Fibroblast of skin of left biceps (primary cell): ENCODE measurements around the gene WBP2.
"Not testable (repeated sequence)": the region's sequence is repeated elsewhere in the genome, so short reads cannot be mapped to it uniquely, and the experiment has no call there.

ENCODE experiments used
- DNase-seq, 2 experiments: peaks; one replicate each; pipeline ENCODE4 v3.0.0-alpha.2; 2013; ENCODE audit warnings: low read depth in 2 of 2

WBP2 gene

DNA sequence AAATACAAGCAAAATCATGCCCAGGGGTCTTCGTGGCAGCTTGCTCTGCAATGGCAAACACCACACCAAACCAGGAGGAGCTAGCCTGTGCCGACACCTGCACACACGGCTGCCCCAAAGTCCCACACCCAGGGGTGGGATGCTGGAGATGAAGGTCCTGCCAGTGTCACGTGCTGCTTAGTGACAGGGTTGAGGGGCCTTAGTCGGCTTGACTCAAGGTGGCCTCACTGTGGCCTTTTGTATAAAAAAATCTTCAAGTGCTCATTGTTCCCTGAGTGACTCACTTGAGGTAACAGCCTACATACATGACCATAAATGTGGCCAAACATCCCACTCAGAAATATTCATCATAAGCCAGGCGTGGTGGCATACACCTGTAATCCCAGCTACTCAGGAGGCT is 34.3 kb upstream of the WBP2 start:
- DNase-seq: no peak

DNA sequence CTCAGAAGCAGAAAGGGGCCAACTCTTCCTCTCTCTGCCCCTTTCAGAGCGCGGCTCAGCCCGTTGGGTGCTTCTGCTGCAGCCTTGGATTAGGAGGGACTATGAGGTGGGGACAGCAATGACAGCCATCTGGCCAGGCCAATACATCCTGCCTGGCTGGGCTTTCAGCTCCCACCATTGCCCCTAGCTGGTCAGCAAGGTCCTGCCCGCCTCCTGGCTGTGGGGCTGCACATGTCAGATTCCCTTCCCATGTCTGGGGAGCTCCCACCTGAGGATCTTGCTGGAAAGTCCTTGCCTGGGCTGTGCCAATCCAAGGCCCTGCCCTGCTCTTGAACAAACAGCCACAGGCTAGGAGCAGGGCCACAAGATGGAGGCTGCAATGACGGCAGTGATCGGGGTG is 33.3 kb upstream of the WBP2 start:
- no peak for DNase-seq

DNA sequence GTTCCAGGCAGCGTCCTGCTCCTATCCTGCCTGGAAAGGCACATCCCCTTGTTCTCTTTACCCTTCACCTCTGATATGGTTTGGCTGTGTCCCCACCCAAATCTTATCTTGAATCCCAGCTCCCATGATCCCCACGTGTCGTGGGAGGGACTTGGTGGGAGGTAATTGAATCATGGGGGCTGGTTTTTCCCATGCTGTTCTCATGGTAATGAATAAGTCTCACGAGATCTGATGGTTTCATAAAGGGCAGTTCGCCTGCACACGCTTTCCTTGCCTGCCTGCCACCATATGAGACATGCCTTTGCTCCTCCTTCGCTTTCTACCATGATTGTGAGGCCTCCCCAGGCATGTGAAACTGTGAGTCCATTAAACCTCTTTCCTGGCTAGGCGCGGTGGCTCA is 30.7 kb upstream of the WBP2 start:
- DNase-seq: not testable (repeated sequence)

DNA sequence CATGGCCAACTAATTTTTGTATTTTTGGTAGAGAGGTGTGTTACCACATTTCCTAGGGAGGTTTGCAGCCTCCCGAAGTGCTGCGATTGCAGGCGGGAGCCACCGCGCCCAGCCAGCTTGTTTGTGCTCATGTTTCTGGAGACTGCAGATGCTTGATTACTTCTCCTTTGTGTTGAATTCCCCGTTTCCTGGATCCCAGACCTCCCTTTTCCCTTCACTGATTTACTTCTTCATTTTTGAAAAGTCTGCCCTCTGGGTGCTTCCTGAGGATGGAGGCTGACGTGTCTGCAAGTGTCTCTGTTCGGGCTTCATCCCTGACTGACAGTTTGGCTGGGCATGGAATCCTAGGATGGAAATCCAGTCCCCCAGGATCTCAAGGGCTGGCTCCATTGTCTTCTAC is 30.3 kb upstream of the WBP2 start:
- DNase-seq: no peak

DNA sequence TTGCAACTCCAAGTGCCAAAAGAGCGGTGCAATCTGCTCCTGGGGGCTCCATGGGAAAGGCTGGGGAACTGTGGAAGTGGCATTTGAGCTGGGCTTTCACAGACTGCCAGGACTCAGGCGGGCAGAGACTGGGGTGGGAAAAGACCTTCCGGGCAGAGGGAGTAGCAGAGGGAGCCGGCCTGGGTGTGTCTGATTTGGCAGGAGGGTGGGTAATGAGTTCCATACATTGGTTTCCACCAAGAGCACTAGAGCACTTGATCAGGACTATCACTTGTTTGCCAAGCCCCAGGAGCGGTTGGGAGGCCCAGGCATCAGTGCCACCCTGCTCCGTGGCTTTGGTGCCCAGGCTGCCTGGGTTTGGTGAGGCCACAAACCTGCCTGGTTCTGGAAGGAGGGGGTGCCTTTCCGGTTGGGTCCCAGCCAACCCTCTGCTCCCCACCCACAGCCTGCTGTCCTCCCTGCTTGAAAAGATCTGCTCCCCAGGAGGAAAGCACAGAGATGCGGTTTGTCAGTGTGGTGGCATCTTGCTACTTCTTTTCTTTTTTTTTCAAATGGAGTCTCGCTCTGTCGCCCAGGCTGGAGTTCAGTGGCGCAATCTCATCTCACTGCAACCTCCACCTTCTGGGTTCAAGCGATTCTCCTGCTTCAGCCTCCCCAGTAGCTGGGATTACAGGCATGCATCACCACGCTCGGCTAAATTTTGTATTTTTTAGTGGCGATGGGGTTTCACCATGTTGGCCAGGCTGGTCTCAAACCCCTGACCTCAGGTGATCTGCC is 26.7 kb upstream of the WBP2 start:
- no peak for DNase-seq

DNA sequence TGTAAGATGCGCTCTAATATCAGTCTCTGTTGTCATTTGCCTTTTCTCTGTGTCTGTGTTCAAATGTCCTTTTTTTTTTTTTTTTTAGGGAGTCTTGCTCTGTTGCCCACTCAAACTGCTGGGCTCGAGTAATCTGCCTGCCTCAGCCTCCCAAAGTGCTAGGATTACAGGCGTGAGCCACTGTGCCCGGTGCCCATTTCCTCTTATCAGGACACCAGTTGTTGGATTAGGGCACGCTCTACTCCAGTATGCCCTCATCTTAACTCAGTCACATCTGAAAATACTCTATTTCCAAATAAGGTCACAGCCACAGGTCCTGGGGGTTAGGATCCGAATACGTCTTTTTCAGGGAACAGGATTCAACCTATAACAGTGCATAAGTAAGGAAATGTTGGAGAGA is 25.1 kb upstream of the WBP2 start:
- no peak for DNase-seq

DNA sequence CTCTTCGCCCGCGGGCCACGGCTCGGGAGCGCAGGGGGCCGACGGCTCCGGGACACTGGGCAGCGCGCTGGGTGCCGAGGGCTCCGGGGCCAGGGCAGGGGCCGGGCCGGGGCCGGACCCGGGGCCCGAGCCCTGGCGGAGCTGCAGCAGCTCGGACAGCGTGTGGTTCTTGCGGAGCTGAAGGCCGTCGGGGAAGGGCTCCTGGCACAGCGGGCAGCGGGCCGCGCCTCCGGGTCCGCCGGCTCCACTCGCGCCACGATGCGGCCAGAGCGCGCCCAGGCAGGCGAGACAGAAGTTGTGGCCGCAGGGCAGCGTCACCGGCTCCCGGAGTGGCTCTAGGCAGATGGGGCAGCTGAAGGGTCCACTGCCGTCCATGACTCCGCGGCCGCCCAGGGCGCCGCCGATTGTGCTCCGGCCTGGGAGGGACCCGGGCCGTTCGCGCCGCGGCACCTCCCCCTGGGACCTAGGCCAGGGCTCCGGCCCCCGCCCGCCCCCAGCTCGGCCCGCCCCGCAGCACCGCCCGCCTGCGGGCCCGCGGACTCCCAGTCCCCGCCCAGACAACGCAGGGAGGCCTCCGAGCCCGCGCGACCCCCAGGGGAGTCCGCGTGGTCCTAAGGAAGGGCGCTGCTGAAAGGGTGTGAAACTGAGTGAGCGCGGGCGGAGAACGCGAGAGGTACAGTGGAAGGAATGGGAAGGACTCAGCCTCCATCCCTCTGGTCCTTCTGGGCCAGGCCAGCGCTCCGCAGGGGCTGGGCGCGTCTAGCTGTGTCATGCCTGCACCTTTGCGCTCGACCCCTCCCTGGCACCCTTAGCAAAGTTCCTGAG is 23.3 kb upstream of the WBP2 start, which contains the start of gene TRIM47:
Gene TRIM47, minus strand, starts transcription at position 408 of the 825 bp plus-strand sequence. Its CDS starts 33 bp downstream, at position 375.
- no peak for DNase-seq

DNA sequence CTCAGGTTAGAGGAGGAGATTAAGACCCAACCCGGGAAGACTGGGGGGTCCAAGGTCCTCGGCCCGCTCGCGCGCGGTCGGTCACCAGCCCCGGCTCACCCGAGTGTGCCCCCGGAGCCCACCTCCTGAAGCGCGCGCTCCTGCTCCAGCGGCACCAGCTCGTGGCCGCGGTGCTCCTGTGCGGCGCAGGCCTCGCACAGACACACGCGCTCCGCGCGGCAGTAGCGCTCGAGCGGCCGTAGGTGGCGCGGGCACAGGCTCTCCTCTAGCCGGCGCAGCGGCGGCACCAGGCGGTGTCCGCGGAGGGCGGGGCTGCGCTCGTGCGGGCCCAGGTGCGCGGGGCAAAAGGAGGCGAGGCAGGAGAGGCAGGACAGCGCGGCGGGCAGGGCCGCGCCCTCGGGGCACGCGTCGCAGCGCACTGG is 22.6 kb upstream of the WBP2 start:
- DNase-seq: no peak

DNA sequence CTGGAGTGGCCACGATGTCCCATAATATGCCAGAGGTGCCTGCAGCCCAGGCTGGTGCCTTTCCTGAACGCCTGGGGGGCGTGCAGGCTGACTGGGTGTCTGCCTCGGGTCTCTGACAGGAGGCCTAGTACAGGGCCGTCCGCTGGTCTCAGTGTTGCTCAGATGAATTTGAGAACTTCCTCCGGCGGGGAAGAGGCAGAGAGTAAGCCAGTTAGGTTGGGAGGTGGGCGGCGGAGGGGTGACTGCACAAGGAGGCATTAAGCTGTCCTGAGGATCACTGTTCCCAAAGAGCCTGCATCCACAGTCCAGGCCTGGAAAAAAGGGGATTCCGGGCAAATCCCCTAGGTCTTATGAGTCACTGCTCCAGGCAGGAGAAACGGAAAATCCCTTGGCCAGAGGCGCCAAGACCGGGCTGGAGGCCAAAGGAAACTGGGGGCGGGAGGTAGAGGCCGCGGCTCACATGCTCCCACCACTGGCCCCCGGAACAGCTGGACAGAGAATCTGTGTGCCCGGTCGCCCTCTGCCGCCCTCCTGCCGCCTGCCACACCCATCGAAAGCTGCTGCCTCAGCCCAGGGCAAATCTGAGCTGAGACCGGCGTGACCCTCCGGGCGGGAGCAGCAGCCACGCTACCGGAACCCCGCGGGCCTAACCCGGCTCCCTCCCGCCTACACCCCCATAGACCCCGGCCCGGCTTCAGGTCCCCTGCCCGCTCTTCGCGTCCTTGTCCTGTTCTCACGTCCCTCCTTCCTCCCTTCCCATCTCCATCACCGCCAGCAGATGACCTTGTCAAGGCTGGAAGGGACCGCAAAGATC is 22.0 kb upstream of the WBP2 start:
- DNase-seq: peak; percentile 55 to 57

DNA sequence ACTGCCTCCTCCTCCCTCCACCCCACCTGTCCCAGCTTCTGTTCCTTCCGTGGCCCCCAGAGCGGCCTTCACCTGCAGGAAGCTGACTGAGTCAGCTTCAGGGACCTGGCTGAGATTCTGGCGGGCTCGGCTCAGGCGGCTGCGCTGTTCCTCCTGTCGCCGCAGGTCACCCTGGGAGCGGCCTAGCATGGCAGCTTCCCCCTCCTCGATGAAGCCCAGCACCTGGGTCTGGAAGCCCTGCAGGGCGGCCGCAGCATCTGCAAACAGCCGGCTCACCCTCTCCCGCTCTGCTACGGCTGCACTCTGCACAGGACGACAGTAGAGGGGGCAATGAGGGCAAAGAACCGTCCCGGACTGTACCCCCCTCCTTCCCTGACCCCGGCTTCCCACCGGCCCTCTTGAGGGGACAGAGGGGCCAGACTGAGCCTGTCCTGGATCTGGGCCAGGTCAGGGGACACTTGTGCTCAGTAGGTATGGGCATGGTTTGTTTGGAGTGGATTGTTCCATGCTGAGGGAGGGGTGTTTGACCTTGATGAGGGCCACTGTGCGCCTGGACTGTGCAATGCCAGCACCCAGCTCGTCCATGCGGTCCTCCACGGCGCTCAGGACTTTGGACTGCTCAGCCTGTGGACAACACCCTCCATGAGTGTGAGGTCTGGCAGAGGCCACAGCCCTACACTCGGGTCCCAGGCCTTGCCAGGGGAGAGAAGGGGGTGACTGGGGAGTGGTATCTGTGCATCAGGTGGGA is 21.2 kb upstream of the WBP2 start:
- DNase-seq: no peak

DNA sequence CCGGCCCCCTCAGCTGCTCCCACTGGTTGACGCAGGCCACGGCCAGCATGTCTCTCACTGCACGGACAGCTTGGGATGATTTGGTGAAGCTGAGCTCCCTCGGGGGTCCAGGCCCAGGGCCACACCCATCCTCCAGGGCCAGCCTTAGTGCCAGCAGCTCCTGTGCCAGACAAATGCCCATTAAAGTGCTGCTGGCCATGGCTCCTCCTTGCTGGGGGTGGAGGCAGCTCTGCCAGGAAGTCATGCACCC is 20.7 kb upstream of the WBP2 start:
- no peak for DNase-seq

DNA sequence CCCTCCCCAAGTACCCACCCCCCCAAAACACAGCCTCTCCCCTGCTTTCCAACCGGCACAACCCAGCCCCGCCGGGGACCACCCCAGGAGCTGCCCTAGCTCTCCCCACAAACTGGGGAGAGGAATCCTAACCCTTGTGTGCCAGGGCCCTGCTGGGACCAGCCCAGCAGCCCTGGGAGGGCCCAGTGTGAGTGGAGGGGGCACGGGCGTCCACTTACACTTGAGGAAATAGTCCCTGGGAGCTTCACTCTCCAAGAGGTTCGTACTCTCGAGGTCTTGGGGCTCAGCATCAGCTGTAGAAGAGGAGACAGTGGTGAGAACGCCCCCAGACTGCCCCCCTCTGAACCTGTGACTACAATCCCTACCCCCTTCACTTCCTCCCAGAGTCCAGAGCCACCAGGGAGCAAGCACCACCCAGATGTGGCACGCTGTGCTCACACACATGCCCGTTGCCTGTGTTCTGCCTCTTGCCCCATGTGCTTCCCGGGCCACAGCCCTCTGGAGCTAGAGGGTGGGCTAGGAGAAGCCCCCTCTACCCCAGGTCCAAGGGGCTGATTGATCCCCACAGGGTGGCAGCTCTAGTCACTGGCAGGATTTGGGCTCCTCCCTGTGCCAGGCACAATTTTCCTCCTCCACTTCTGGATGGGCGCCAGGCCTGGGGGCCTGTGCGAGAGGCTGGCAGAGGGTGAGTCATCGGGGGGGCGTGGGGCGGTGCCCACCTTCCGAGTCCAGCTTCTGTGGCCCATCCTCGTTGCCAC is 20.2 kb upstream of the WBP2 start:
- no peak for DNase-seq

DNA sequence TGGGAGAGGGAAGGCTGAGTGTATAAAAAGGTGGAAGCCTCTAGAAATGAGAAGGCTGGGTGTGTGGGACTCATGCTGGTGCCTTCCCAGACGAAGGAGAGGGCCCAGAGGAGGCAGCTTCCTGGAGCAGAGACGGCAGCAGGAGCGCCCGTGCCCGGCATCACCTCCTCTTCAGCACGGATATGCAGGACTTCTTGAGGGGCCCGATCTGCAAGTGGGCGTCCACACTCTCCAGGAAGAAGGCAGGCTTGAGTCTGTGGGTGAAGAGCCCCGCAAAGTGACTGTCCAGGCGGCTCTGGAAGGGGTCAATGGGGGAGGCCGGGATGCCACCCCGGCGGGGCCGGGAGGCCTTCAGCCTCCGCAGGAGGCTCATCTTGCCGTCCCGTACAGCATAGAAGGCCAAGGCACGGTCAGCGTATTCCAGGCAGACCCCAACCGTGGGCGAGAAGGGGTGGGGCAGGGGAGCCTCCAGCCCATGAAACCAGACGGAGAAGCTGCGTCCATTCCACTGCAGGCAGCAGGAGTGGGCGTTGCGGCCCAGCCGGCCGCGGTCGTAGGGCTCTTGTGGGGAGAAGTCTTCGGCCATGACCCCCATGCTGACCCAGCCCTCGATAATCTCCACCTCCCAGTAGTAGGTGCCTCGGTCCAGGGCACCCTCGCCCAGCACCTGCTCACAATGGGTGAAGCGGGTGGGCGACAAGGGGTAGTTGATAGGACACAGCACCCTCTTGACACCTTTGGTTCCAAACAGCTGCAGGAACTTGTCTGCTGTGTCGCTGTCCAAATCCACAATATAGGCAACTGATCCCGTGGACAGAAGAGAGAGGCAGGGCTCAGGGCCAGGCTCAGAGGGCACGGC is 19.4 kb upstream of the WBP2 start:
- no peak for DNase-seq

DNA sequence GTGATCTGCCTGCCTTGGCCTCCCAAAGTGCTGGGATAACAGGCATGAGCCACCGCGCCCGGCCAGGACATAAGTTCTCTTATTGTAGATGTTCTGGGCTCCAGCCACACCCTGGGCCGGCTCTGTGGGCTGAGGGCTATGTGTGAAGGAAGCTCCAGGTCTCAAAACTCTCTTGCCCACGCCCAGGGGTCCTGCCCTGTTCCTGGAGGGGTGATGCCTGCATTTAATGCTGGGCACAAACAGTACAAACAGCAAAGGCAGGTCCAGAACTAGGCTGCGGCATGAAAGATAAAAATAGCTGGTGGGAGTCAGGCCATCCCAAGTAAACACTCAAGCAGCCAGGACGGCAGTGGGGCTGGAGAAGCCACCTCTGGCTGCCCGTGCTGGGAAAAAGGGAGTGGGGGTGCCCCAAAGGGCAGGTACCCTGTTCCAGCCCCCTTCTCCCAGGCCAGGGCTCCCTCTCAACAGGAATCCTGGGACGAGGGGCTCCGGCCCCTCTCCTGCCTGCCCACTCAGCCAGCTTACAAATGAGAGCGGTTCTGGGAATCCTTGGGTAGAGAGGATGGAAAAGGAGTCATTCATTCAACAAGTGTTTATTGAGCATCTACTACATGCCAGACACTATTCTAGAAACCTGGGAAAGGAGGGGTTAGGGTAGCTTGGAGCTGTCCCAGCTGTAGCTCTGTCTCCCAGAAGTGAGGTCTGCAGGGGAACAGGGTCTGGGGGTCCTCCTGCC is 18.6 kb upstream of the WBP2 start:
- no peak for DNase-seq

DNA sequence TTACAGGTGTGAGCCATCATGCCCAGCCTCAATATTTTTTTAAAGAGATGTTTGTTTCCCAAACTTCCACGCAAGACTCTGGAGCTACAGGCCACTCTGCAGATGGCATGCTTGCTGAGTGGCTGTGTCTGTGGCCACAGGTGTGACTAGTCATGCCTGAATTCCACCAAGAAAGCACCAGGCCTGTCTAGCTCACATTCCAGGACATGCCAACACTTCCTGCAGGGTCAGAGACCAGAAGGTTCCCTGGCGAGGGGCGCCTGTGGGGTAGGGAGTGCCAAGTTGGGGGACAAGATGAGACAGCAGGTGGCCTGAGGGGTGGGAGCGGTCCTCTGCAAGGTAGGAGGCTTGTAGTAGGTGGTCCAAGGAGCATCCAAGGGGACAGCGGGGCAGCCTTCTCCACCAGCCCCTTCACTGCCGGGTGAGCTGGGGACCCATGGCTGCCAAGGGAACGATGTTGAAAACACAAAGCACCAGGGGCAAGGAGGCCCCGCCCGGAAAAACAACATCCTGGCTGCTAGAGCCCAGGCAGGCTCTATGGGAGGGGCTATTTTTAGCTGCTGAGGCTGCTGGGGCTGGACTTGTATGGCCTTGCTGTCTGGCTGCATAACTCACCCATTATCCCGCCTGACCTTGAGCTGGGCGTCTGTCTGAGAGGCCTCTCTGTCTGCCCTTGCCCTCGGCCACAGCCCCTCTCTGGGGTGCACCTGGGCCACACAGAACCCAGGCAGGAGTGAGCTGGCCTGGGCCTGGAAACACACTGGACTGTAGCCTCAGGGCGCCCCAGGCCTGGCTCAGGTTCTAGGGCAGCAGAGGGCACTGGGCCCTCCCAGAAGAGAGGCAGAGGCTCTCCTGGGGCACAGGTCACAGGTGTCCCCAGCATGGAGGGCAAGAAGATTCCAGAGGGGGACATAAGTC is 17.6 kb upstream of the WBP2 start:
- DNase-seq: no peak

DNA sequence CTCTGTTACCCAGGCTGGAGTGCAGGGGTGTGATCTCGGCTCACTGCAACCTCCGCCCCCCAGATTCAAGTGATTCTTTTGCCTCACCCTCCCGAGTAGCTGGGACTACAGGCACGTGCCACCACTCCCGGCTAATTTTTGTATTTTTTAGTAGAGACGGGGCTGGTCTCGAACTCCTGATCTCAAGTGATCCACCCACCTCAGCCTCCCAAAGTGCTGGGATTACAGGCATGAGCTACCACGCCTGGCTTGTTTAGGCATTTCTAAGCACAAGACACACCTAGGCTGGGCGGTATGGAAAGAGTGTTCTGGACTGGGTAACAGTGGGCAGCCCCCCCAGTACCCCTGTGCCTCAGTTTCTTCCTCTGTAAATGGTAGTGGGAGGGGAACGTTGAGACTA is 15.1 kb upstream of the WBP2 start:
- DNase-seq: not testable (repeated sequence)

DNA sequence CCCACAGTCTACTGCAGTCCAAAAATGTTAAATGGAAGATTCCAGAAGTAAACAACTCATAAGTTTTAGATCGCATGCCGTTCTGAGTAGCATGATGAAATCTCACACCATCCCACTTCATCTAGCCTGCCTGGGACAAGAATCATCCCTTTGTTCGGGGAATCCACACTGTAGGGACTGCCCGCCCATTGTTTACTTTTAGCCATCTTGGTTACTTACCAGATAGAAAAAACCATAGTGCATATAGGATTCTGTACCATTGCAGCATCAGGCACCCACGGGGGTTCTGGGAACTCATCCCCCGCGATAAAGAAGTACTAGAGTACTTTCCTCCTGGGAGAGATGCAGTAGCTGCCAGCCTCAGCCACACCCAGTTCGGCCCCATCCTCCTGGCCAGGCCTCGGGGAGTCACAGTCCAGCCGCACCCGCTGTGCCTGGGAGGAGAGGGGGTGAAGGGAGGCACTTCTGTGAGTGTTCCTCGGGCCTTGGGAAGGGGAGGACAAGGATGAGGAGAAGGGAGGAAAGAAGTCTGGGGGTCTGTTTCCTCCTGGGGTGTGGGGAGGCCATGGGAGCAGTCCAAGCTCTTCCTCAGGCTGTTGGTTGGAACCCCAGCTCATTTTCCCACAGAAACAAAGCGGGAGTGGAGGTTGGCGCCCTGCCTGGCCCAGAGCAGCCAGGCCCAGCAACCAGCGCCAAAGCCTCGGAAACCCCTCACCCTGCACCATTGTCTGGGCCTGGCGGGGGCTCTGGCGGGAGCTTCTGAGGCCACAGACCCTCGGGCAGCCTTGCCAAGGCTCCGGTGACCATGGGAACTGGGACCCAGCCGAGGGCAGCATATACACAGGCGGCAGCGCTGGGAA is 14.4 kb upstream of the WBP2 start:
- no peak for DNase-seq
